BJ (cell line): ENCODE data around the gene ACOX3. TPM values are rescaled to one million over a fixed set of nuclear protein-coding genes. Genes with fewer than 3 reads are reported as not detected.

Experiments
- CTCF ChIA-PET: fragments of 350-600 bp; formaldehyde crosslinking; extraction: SDS; loops from one replicate; lab custom pipeline; 2021; ENCODE audit warnings: antibody characterized with exemption, inconsistent platforms; lab: Yijun Ruan, JAX
- POLR2A ChIA-PET: fragments of 300-600 bp; sonication (Branson Sonifier 250); formaldehyde crosslinking; extraction: SDS; loops from one replicate; lab custom pipeline; 2021; ENCODE audit warnings: antibody characterized with exemption; lab: Charles Lee
- DNase-seq: peaks from one replicate; pipeline ENCODE4 v3.0.0-alpha.2; 2011; ENCODE audit warnings: low read depth
- H3K27me3 ChIP-seq: 2 replicates; pipeline ENCODE4 v1.6.0; 2011; ENCODE audit warnings: low read length; ENCODE audit not compliant: control insufficient read depth, insufficient read depth
- H3K36me3 ChIP-seq: 2 replicates; pipeline ENCODE4 v1.5.1; 2011; ENCODE audit warnings: low read length; ENCODE audit not compliant: control insufficient read depth, insufficient read depth
- H3K4me3 ChIP-seq: 2 replicates; pipeline ENCODE4 v1.5.1; 2011; ENCODE audit warnings: low read depth, mild to moderate bottlenecking, control low read depth, low read length
- polyA plus RNA-seq: library from polyadenylated mRNA; depleted of rRNA; stranded (reverse); fragments of >200 nt; gene quantifications from 2 replicates; pipeline ENCODE4 v1.2.3, GENCODE V29; 2011
- TF ChIP-seq, protein P1 (sequence below): IDR thresholded peaks from 2 replicates; pipeline ENCODE4 v1.5.1; 2011; ENCODE audit warnings: low read depth, mild to moderate bottlenecking, control low read depth, inconsistent platforms, low read length, moderate library complexity; ENCODE audit not compliant: insufficient read depth

ACOX3 gene
- polyA plus RNA-seq, 1 experiment = 10.2 TPM

DNA sequence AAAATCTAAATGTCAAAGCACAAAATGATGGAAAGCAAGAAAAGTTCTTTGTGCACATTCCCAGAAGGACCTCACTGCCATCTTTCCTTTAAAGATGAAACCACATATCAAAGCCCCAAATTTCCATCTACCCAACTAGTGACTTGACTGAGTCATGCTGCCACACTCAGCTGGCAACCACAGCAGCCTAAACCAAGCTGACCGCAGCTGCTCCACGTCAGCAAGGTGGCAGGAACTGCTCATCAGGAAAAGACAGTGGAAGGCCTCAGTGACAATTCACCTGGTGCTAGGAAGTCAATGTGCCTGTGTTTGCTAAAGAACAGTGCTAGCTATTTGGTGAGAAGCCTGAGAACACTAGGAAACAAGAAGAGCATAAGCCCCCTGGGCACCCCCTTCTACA, 26.1 kb downstream of the ACOX3 start:
- ChIA-PET POLR2A (no interaction called here), CTCF (interaction anchor here (1.9 kb wide), 1 partner anchor 11 kb away, joined by 8 read pairs; no protein-coding TSS in a partner anchor)
- TF ChIP-seq, protein P1, sequence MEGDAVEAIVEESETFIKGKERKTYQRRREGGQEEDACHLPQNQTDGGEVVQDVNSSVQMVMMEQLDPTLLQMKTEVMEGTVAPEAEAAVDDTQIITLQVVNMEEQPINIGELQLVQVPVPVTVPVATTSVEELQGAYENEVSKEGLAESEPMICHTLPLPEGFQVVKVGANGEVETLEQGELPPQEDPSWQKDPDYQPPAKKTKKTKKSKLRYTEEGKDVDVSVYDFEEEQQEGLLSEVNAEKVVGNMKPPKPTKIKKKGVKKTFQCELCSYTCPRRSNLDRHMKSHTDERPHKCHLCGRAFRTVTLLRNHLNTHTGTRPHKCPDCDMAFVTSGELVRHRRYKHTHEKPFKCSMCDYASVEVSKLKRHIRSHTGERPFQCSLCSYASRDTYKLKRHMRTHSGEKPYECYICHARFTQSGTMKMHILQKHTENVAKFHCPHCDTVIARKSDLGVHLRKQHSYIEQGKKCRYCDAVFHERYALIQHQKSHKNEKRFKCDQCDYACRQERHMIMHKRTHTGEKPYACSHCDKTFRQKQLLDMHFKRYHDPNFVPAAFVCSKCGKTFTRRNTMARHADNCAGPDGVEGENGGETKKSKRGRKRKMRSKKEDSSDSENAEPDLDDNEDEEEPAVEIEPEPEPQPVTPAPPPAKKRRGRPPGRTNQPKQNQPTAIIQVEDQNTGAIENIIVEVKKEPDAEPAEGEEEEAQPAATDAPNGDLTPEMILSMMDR = no peak
- no peak overlapping the region for H3K4me3 ChIP-seq
- peaks cover 34% of the 10 kb centered on the region for H3K36me3 ChIP-seq
- no peaks in the 10 kb centered on the region for H3K27me3 ChIP-seq
- no peak for DNase-seq

DNA sequence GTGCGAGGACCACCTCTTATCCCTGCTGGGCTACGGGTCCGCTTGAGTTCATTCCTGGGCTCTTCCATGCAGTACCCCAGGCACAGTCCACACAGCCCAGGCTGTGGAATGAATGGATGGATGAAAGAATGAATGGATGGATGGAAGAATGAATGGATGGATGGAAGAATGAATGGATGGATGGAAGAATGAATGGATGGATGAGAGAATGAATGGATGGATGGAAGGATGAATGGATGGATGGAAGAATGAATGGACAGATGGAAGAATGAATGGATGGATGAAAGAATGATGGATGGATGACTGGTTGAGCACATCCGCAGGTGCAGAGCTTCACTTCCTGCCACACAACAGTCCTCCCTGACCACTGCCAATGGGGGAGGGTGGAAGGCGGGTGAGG, 28.2 kb downstream of the ACOX3 start:
- ChIA-PET CTCF (no interaction called here), POLR2A (no interaction called here)
- no peaks in the 10 kb centered on the region for H3K27me3 ChIP-seq
- TF ChIP-seq, protein P1 = no peak
- H3K36me3 ChIP-seq = peaks cover 41% of the 10 kb centered on the region
- H3K4me3 ChIP-seq = no peak overlapping the region
- no peak for DNase-seq

DNA sequence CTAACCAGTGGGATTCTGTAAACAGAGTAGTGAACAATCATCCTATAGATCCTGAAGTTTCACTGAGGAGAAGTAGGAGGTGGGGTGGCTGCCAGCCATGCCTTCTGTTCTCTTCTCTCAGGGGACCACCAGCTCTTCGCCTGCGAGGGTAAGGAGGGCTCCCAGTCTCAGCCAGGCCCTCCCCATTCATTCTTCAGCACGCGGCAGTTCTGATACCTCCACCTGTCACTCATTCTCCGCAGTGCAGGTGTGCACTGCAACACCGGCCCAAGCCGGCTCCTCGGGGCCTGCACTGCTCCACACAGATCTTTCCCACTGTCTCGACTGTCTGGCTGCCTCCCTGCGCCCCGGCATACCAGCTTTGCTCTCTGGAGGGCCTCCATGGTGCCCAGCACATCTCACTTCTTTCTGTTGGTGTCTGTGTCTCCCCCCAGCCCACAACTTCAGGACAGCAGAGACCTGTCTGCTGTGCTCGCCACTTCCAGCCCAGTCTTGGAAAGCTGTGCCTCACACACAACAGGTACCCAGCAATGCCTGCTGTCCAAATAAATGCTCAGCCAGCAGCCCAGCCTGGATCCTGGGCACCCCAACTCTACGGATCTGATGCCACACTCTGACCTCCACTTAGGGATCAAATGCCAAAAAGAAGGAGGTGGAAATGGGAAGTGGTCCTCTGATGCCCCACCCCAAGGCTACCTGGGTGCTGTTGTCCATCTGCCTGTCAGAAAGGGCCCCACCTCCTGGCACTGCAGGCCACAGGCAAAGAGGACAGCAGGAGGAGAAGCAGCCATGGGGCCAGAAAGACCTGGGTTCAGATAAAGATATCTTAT, 29.0 kb downstream of the ACOX3 start:
- TF ChIP-seq, protein P1 = no peak
- peaks cover 40% of the 10 kb centered on the region for H3K36me3 ChIP-seq
- no peaks in the 10 kb centered on the region for H3K27me3 ChIP-seq
- ChIA-PET CTCF (interaction anchor here (1.4 to 3.0 kb wide), 4 partner anchors 9 to 235 kb away, joined by 4 to 21 read pairs (median 8); no protein-coding TSS in a partner anchor), POLR2A (no interaction called here)
- no peak for DNase-seq
- no peak overlapping the region for H3K4me3 ChIP-seq

DNA sequence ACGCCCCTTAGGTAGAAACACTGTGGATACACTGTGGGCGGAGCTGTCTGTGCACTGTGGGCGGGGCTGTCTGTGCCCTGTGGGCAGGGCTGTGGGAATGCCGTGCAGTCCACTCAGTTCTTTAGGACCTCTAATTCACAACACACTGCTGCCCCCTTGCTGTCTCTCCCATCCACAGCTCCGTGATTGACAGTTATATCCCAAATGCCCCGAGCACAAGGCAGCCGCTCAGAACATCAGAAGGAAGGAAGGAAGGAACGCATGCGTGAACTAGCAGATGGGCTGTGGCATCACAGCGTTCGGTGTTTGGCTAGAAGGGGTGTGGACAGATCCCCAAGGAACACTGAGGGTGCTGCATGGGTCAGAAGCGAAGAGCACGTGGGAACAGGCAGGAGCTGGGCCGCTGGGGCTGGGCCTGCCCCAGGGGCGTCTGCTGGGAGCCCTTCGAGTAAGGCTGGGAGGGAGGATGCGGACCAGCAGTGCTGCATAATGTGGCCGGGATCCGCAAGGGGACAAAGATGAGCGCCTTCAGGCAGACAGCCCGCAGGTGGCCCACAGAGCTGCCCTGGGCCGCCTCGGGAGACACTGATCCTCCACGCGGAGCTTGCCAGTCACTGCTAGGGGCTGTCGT, 29.8 kb downstream of the ACOX3 start:
- peaks cover 41% of the 10 kb centered on the region for H3K36me3 ChIP-seq
- no peak overlapping the region for H3K4me3 ChIP-seq
- TF ChIP-seq, protein P1 = peak; percentile 24; the same call in 1 of the 2 replicates
- CTCF ChIA-PET = interaction anchor here (0.7 to 3.0 kb wide), 5 partner anchors 9 to 234 kb away, joined by 3 to 21 read pairs (median 5); no protein-coding TSS in a partner anchor
- DNase-seq = no peak
- no peaks in the 10 kb centered on the region for H3K27me3 ChIP-seq
- POLR2A ChIA-PET = no interaction called here

DNA sequence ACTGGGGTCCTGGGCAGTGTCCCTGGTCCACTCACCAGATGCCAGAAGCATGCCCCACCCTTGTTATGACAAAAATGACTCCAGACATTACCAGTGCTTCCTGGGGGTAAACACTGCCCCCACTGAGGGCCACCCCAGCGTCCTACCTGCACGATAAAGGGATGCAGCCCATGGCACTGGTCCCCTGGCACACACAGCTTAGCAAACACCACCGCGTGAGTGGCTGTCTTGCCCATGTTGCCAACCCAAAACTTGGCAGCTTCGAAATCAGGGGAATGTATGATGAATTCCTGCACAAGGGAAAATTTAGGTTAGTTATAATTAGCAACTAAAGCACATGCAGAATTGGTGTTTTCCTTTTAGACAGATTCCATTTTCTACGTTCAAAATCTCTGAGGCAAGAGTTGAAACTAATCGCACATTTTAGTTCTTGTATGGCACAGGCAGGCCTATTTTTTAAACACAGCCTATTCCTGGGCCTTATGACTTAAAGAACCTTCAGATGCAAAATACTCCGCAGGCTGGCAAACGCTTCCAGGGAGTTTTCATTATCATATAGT, 30.4 kb downstream of the ACOX3 start:
- no peak for DNase-seq
- ChIA-PET POLR2A (interaction anchor here (0.7 kb wide), 1 partner anchor 108 kb away, joined by 3 read pairs; no protein-coding TSS in a partner anchor), CTCF (interaction anchor here (0.7 to 3.0 kb wide), 7 partner anchors 9 to 234 kb away, joined by 3 to 21 read pairs (median 5); no protein-coding TSS in a partner anchor)
- Histone ChIP-seq H3K27me3 (no peaks in the 10 kb centered on the region), H3K36me3 (peaks cover 42% of the 10 kb centered on the region), H3K4me3 (no peak overlapping the region)
- TF ChIP-seq, protein P1 = no peak
